Colonic mucosa (tissue), 4 donors: ENCODE data around the gene CARD10. TPM values are rescaled to one million over a fixed set of nuclear protein-coding genes. Genes with fewer than 3 reads are reported as not detected.

Source experiments
- DNase-seq: peaks from one replicate; pipeline ENCODE4 v3.0.0-alpha.2; 2020
- H3K27ac ChIP-seq: fragments of 200-600 bp; one replicate; pipeline ENCODE4 v1.8.0; 2021
- H3K27me3 ChIP-seq: fragments of 200-600 bp; one replicate; pipeline ENCODE4 v1.8.0; 2021
- H3K36me3 ChIP-seq: fragments of 200-600 bp; one replicate; pipeline ENCODE4 v1.8.0; 2021
- H3K4me1 ChIP-seq: fragments of 200-600 bp; one replicate; pipeline ENCODE4 v1.8.0; 2021; ENCODE audit warnings: mild to moderate bottlenecking
- H3K4me3 ChIP-seq: fragments of 200-600 bp; one replicate; pipeline ENCODE4 v1.8.0; 2021
- H3K9ac ChIP-seq, 2 donors: one replicate each; pipeline ENCODE4 v1.7.0; 2013; ENCODE audit warnings: control low read depth in 2 of 2, low read depth in 2 of 2, low read length in 2 of 2
- H3K9me3 ChIP-seq: fragments of 200-600 bp; one replicate; pipeline ENCODE4 v1.8.0; 2021
- CTCF ChIP-seq: fragments of 200-600 bp; IDR thresholded peaks from one replicate; pipeline ENCODE4 v1.8.0; 2022; ENCODE audit warnings: antibody characterized with exemption, mild to moderate bottlenecking
- intact Hi-C: fragments of 100-400 bp; cut with DNase I; formaldehyde crosslinking; loops from one replicate; pipeline ENCODE4 v1.14.1; 2022
- total RNA-seq, 2 donors: library from RNA; stranded (reverse); fragmentation: NEBNext Ultra II Directional in 1 of 2; extraction: Animal tissue kit (Norgen Biotek cat#: 25700) in 1 of 2; gene quantifications; one replicate each; pipeline ENCODE4 v1.2.1, GENCODE V29; 2021
- donor health status: healthy.
- donor health status: DM: no; HTN: no; CAD: no.
- donor health status: DM: no; HTN: no; CAD: no.

CARD10 gene
- total RNA-seq, 2 donors from 2014 or later: 59.3 to 60.5 TPM

GRCh38 chr22:37507731-37508130 lies 11.5 kb downstream of the CARD10 start:
- Histone ChIP-seq H3K4me3 (no peak overlapping the region), H3K27ac (no peak overlapping the region), H3K4me1 (peaks cover 33% of the 10 kb centered on the region), H3K9ac (no peak overlapping the region), H3K9me3 (no peaks in the 10 kb centered on the region), H3K36me3 (no peaks in the 10 kb centered on the region), H3K27me3 (no peaks in the 10 kb centered on the region)
- DNase-seq: no peak
- intact Hi-C loops: no loop called here
- TF ChIP-seq CTCF: no peak

GRCh38 chr22:37505989-37506388 lies 13.2 kb downstream of the CARD10 start:
- intact Hi-C loops: no loop called here
- Histone ChIP-seq H3K4me1 (peaks cover 32% of the 10 kb centered on the region), H3K4me3 (no peak overlapping the region), H3K36me3 (no peaks in the 10 kb centered on the region), H3K27me3 (no peaks in the 10 kb centered on the region), H3K9me3 (no peaks in the 10 kb centered on the region), H3K9ac (no peak overlapping the region), H3K27ac (no peak overlapping the region)
- no peak for DNase-seq
- no peak for TF ChIP-seq CTCF

- H3K4me1 ChIP-seq: peaks cover 36% of the 10 kb centered on the region
- no peak for DNase-seq
- H3K36me3 ChIP-seq: no peaks in the 10 kb centered on the region
- no peak overlapping the region for H3K27ac ChIP-seq
- intact Hi-C loops: no loop called here
- no peak for TF ChIP-seq CTCF
- H3K27me3 ChIP-seq: no peaks in the 10 kb centered on the region
- no peak overlapping the region for H3K4me3 ChIP-seq
- no peak overlapping the region for H3K9ac ChIP-seq
- H3K9me3 ChIP-seq: no peaks in the 10 kb centered on the region
Observed at GRCh38 chr22:37505565-37505964, 13.7 kb downstream of the CARD10 start.

GRCh38 chr22:37504964-37505363 lies 14.3 kb downstream of the CARD10 start:
- no peaks in the 10 kb centered on the region for H3K9me3 ChIP-seq
- H3K27ac ChIP-seq: peak overlapping the region; percentile 80
- no peaks in the 10 kb centered on the region for H3K36me3 ChIP-seq
- DNase-seq: no peak
- no peaks in the 10 kb centered on the region for H3K27me3 ChIP-seq
- intact Hi-C loops: no loop called here
- H3K4me1 ChIP-seq: peaks cover 40% of the 10 kb centered on the region
- no peak for TF ChIP-seq CTCF
- peak overlapping the region in 1 of 2 donors; percentile 30 for H3K9ac ChIP-seq
- H3K4me3 ChIP-seq: no peak overlapping the region

GRCh38 chr22:37503850-37504249 lies 15.4 kb downstream of the CARD10 start:
- no peak for TF ChIP-seq CTCF
- H3K9me3 ChIP-seq: no peaks in the 10 kb centered on the region
- H3K36me3 ChIP-seq: no peaks in the 10 kb centered on the region
- H3K27ac ChIP-seq: peak overlapping the region; percentile 97
- no peak overlapping the region for H3K4me3 ChIP-seq
- no peaks in the 10 kb centered on the region for H3K27me3 ChIP-seq
- peak overlapping the region; percentile 36 to 86 for H3K9ac ChIP-seq
- intact Hi-C loops: no loop called here
- H3K4me1 ChIP-seq: peaks cover 39% of the 10 kb centered on the region
- DNase-seq: peak; percentile 82
